PC-3 (cell line): Measurements from ENCODE around the gene FSTL1.

Experiments used
- EZH2 ChIP-seq: fragments of 300-600 bp; sonication (generic); IDR thresholded peaks from one replicate; pipeline ENCODE4 v1.6.1; 2017; ENCODE audit warnings: antibody characterized with exemption, mild to moderate bottlenecking, low read length; ENCODE audit not compliant: unreplicated experiment
- TF ChIP-seq, protein P1 (sequence below): fragments of 300-600 bp; sonication (generic); conservative IDR thresholded peaks from 2 replicates; pipeline ENCODE4 v1.5.1; 2017; ENCODE audit warnings: antibody characterized with exemption, low read depth, mild to moderate bottlenecking, low read length

DNA sequence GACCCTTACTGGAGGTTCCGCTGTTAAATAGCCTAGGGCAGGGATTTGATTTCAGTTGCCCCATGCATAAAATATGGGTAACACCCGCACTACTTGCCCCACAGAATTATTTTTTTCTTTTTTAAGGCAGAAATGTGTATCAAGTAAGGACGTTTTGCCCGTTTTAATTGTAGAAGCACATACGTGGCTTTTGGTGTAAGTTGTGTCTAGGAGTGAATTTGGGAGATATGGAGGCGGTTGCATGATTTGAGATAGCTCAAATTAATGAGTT, 101.0 kb downstream of the FSTL1 start:
- TF ChIP-seq, protein P1, sequence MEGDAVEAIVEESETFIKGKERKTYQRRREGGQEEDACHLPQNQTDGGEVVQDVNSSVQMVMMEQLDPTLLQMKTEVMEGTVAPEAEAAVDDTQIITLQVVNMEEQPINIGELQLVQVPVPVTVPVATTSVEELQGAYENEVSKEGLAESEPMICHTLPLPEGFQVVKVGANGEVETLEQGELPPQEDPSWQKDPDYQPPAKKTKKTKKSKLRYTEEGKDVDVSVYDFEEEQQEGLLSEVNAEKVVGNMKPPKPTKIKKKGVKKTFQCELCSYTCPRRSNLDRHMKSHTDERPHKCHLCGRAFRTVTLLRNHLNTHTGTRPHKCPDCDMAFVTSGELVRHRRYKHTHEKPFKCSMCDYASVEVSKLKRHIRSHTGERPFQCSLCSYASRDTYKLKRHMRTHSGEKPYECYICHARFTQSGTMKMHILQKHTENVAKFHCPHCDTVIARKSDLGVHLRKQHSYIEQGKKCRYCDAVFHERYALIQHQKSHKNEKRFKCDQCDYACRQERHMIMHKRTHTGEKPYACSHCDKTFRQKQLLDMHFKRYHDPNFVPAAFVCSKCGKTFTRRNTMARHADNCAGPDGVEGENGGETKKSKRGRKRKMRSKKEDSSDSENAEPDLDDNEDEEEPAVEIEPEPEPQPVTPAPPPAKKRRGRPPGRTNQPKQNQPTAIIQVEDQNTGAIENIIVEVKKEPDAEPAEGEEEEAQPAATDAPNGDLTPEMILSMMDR = no peak
- TF ChIP-seq EZH2 = no peak
